ENCODE results near the gene NCOR1.
A peak's percentile ranks its signal among the peaks of the same experiment; 100 is the strongest.
"Not testable (repeated sequence)": the region's sequence is repeated elsewhere in the genome, so short reads cannot be mapped to it uniquely, and the experiment has no call there.

NCOR1 gene

DNA sequence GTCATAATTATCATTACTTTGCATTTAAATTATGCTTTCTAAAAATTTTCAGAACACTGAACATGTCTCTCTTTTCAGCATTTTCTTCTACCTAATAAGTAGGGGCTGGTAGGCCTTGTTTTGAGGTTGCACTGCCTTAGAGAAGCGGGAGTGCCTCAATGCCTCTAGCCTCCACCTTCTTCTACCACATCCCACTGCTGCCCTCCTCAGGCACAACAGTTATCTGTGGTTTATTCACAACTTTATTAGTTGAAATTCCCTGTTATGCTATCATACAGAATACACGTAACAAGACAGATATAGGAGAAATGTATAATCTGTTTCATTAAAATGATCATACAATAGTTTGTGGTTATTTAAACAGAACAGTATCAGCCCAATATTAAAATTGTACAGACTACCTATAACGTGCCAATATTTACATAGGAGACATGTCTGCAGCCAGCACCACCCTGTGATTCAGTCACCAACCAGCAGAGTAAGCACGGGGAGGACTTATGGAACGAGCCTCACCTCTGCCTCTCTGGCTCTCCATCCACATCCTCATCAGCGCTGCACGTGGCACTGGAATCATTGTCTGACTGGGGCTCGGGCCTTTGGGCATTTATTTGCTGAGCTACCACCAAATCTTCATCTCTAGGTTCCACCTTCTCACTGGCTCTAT lies 114.5 kb downstream of the NCOR1 start:
- DNase-seq (ENCODE audit: low read depth, low spot score): no peak

DNA sequence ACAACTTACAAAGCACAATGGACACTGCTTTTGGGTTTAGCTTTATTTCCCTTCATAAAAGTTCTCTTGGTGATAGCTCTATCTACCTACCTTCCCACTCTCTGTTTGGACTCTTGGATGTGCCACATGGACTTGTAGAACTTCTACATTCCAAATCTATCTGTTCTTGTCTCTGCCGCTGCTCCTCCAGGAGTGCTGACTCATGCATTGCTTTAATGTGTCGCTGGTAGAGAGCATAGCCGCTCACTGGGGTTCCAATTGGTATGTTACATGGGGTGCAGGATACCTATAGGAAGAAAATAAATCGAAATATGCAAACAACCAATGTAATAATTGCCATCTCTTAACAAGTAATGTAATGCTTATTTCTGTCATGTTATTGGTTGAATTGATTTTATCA lies 123.6 kb downstream of the NCOR1 start:
- DNase-seq (ENCODE audit: low read depth, low spot score): no peak

DNA sequence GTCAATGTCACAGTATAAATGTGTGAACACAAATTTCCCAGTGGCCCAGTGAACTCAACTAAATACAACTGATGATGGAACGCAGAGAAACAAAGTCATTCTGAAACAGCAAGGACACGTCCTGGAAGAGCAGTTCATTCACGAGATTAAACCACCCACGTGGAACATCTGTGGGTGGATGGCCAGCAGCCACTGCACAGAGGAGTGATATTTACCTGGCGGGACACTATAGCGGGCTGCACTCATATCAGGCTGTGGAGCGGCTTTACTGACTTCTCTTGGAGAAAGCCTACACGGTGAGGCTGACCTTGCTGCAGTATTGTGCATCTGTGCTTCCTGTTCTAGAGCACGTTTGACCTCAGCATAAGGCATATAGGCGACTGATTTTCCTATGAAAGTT lies 128.4 kb downstream of the NCOR1 start:
- no peak for DNase-seq (ENCODE audit: low read depth, low spot score)

DNA sequence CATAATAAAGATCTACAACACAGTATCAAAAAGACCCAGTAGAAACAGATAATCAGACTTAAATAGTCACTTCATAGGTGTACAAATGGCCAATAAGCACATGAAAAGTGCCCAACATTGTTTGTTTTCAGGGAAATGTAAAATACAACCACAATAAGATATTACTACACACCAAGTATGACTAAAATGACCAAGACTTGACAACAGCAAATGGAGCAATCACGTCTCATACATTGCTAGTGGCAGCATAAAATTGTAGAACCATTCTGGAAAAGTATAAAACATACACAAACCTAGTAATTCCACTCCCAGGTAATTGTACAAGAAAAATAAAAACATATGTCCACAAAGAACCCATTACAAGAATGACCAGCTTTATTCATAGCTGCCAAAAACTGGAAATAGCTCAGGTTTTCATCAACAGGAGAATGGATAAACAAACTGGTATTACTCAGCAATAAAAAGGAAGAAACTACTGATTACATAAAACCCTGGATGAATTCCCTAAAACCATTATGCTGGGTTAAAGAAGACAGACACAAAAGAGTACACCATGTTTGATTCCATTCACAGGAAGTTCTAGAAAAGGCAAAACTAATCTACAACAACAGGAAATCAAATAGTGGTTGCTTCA lies 130.2 kb downstream of the NCOR1 start:
- no peak for DNase-seq (ENCODE audit: low read depth, low spot score)

- no peak for DNase-seq (ENCODE audit: low read depth, low spot score)
Observed at GRCh38 chr17:16083223-16083622, 132.1 kb downstream of the NCOR1 start.

DNA sequence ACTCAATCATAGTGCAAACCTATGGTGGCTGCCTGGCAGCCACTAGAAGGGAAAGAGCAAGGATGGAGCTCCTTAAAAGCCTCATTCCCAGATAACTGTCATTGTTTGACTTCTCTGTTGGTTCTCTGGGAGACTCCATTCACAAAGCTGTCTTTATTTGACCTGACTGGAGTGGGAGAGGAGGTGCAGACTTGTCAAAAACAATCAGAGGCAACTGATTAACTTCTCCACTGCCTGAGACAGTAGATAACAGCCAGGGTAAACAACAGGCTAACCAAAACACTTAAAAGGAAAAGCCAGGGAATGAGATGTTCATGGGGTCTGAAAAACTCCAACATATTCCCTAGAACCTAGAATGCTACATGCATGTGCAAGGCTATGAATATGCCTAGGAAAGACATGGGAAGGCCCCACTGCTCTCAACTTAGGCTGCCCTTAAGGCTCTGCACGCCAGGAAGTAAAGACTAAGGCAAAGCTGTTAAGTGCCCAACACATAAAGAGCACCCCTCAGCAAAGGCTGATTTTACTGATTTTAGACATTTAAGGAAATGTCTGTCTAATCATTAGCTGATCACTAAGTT lies 133.7 kb downstream of the NCOR1 start:
- DNase-seq (ENCODE audit: low read depth, low spot score): no peak

DNA sequence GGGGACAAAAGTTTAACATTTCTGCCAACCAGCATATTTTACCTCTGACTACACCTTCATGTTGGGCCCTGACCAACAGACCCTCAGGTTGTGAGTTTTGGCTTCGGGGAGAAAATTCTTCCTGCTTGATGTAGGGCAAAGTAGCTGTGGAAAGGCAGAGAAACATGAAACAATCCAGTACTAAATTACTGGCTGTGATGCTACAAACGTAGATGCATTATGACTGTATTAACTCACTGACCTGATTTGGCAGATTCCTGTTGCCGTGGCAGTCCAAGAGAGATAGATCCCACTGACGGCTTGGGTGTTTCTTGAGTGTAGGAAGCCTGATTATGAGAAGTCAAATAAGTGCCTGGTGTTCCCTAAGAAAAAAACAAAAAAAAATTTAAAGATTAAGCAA lies 135.0 kb downstream of the NCOR1 start:
- DNase-seq (ENCODE audit: low read depth, low spot score): no peak

GRCh38 chr17:16075949-16076348 lies 139.4 kb downstream of the NCOR1 start:
- DNase-seq (ENCODE audit: low read depth, low spot score): no peak

GRCh38 chr17:16074423-16074822 lies 140.9 kb downstream of the NCOR1 start:
- no peak for DNase-seq (ENCODE audit: low read depth, low spot score)

- DNase-seq (ENCODE audit: low read depth, low spot score): no peak
Observed at GRCh38 chr17:16073845-16074244, 141.5 kb downstream of the NCOR1 start.

DNA sequence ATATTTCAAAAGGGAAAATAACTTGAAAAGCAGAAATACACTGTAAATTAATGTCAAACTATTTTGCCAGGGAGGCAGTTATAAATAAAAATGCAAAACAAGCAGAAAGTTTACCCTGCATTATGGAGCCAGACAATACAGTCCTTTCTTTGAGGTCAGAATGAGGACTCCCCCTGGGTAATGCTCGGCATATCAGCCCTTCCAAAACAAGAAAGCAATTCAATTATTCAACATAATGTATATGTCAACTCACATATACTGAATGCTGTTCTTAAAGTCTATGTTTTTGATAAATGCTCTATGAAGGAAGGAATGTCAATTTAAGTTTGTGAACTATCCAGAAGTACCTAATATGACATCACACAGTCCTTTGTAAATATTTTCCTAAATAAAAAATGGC lies 143.3 kb downstream of the NCOR1 start:
- DNase-seq (ENCODE audit: low read depth, low spot score): no peak

- no peak for DNase-seq (ENCODE audit: low read depth, low spot score)
Observed at GRCh38 chr17:16068323-16068722, 147.0 kb downstream of the NCOR1 start.

DNA sequence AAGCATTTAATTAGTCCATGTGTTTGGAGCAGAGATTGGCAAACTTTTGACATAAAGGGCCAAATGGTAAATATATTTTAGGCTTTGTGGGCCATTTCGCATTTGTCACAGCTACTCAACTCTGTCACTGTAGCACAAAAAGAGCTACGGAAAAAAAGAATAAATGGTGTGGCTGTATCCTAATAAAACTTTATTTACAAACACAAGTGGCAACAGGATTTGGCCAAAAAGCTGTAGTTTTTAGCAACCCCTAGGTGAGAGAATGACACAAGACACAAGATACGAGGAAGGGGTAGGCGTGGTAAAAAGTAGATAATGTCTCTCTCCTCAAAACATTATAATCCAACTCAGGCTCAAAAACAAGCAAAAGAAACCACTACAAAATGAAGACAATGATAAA lies 149.2 kb downstream of the NCOR1 start:
- no peak for DNase-seq (ENCODE audit: low read depth, low spot score)

- no peak for DNase-seq (ENCODE audit: low read depth, low spot score)
Observed at GRCh38 chr17:16061631-16062030, 153.7 kb downstream of the NCOR1 start.

- DNase-seq (ENCODE audit: low read depth, low spot score): not testable (repeated sequence)
Observed at GRCh38 chr17:16055139-16055538, 160.2 kb downstream of the NCOR1 start.

GRCh38 chr17:16052486-16052885 lies 162.8 kb downstream of the NCOR1 start:
- DNase-seq (ENCODE audit: low read depth, low spot score): no peak

DNA sequence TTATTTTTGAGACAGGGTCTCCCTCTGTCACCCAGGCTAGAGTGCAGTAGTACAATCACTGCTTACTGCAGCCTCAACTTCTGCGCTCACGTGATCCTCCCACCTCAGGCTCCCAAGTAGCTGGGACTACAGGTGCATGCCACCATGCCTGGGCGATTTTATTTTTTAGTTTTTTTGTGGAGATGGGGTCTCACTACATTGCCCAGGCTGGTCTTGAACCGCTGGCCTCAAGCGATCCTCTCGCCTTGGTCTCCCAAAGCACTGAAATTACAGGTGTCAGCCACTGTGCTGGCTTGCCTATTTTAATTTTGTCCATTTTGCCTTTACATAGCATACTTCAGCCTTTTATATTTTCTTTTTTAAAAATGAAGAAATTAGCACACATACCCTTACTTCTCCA lies 164.5 kb downstream of the NCOR1 start:
- no peak for DNase-seq (ENCODE audit: low read depth, low spot score)

GRCh38 chr17:16048811-16049449 lies 166.4 kb downstream of the NCOR1 start:
- no peak for DNase-seq (ENCODE audit: low read depth, low spot score)

- DNase-seq (ENCODE audit: low read depth, low spot score): no peak
Observed at GRCh38 chr17:16046966-16047365, 168.4 kb downstream of the NCOR1 start.

- DNase-seq (ENCODE audit: low read depth, low spot score): peak; percentile 22
Observed at GRCh38 chr17:16044487-16044886, 170.8 kb downstream of the NCOR1 start.

DNA sequence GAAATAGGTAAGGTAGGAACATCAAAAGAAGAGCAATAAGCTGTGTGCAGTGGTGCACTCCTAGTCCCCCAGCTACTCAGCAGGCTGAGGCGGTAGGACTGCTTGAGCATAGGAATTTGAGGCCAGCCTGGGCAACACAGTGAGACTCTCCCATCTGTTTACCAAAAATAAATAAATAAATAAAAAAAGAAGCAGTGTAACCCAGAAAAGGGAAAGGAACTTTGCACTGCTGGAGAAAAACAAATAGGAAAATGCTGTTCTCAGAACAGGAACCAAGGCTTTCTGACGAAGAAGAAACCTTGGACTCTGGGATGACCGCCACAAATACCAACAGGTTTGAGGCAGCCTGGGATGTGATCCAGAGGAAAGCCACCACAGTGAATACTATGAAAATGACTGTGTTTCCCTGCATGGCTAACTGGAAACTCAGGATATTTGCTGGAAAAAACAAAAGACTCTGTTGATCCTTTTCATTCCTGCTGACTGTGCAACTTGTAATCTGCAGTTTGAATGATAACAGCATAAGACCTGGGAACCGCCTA lies 174.6 kb downstream of the NCOR1 start:
- DNase-seq (ENCODE audit: low read depth, low spot score): no peak

DNA sequence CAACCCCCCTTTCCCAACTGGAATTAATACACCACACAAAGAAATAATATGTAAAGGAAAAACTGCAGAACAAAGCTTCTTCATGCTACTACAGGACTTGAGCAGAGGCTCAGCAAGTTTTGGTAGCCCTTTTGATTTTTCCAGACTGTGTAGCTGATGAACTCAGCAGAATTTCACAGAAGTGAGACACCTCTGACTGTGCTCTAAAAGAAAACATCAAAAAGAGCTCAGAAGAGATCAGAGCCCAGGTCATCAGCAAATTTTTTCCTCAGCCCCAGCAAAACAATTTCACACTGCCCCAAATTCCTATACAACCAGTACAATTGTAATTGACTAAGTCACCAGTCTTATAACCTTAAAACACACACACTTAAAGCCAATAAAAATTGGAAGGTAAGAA lies 177.7 kb downstream of the NCOR1 start:
- DNase-seq (ENCODE audit: low read depth, low spot score): no peak

- DNase-seq (ENCODE audit: low read depth, low spot score): no peak
Observed at GRCh38 chr17:16036261-16036660, 179.1 kb downstream of the NCOR1 start.
